ENCODE data around the gene TAP2.

DNA sequence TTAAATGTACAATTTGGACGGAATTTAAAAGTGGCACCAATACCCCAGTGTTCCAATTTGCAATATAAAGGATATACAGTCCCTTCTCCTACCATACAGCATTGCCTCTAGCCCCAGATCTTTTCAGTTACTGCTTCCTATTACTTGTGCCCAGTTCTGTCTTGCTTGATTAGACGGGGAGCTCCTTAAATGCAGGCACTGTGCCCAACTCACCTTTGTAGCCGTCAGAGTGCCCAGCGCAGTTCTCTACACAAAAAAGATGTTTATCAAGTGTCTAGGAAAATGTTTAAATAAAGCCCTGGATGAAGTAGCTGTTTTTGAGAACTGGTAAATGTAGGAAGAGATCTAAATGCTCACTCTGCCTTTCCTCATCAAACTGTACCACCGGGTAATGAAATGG is 7.6 kb downstream of the TAP2 start:
- TF ChIP-seq EZH2 (IDR thresholded peaks at IDR 0.05; ENCODE audit: borderline replicate concordance, insufficient read depth, low read length, poor library complexity, severe bottlenecking) = no peak
- TF ChIP-seq, protein P1, sequence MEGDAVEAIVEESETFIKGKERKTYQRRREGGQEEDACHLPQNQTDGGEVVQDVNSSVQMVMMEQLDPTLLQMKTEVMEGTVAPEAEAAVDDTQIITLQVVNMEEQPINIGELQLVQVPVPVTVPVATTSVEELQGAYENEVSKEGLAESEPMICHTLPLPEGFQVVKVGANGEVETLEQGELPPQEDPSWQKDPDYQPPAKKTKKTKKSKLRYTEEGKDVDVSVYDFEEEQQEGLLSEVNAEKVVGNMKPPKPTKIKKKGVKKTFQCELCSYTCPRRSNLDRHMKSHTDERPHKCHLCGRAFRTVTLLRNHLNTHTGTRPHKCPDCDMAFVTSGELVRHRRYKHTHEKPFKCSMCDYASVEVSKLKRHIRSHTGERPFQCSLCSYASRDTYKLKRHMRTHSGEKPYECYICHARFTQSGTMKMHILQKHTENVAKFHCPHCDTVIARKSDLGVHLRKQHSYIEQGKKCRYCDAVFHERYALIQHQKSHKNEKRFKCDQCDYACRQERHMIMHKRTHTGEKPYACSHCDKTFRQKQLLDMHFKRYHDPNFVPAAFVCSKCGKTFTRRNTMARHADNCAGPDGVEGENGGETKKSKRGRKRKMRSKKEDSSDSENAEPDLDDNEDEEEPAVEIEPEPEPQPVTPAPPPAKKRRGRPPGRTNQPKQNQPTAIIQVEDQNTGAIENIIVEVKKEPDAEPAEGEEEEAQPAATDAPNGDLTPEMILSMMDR (IDR thresholded peaks at IDR 0.05; ENCODE audit: poor library complexity, severe bottlenecking) = no peak
